SU-DHL-6 (cell line): ENCODE data around the gene MAP4K1.

Source experiments
- H2AFZ ChIP-seq: fragments of 200-600 bp; sonication (generic); 2 replicates; pipeline ENCODE4 v1.6.1; 2014; ENCODE audit warnings: low read depth, mild to moderate bottlenecking, moderate library complexity, mixed read lengths, antibody characterized with exemption, low read length; ENCODE audit not compliant: severe bottlenecking
- H3F3A ChIP-seq: fragments of 200-600 bp; shearing (Covaris generic); 2 replicates; pipeline ENCODE4 v1.6.0; 2016; ENCODE audit warnings: antibody characterized with exemption, mild to moderate bottlenecking; ENCODE audit not compliant: insufficient read depth
- H3K27ac ChIP-seq: fragments of 200-600 bp; sonication (generic); 2 replicates; pipeline ENCODE4 v1.5.1; 2016; ENCODE audit warnings: low read depth, mild to moderate bottlenecking, low read length, moderate library complexity, mixed read lengths
- H3K27me3 ChIP-seq: fragments of 200-600 bp; sonication (generic), shearing (Covaris generic); 2 replicates; pipeline ENCODE4 v1.6.0; 2014; ENCODE audit warnings: mild to moderate bottlenecking, low read length
- H3K36me3 ChIP-seq: fragments of 200-600 bp; sonication (generic); 2 replicates; pipeline ENCODE4 v1.6.1; 2014; ENCODE audit warnings: mild to moderate bottlenecking, low read length, mixed read lengths
- H3K4me2 ChIP-seq: fragments of 300-600, 200-600 bp; shearing (Covaris generic), sonication (generic); 2 replicates; pipeline ENCODE4 v1.6.0; 2014; ENCODE audit warnings: low read length, low read depth, mild to moderate bottlenecking; ENCODE audit not compliant: poor library complexity, severe bottlenecking
- H3K4me3 ChIP-seq: fragments of 200-600 bp; sonication (generic); 2 replicates; pipeline ENCODE4 v1.5.1; 2014; ENCODE audit warnings: antibody characterized with exemption, low read length, mild to moderate bottlenecking, mixed read lengths; ENCODE audit not compliant: insufficient read depth, poor library complexity, severe bottlenecking
- H3K79me2 ChIP-seq: fragments of 200-600 bp; sonication (generic); 2 replicates; pipeline ENCODE4 v1.6.1; 2014; ENCODE audit warnings: mild to moderate bottlenecking, low read length, moderate library complexity; ENCODE audit not compliant: insufficient read depth
- H3K9ac ChIP-seq: fragments of 200-600 bp; sonication (generic); 2 replicates; pipeline ENCODE4 v1.7.0; 2014; ENCODE audit warnings: mild to moderate bottlenecking, low read length
- H3K9me2 ChIP-seq: fragments of 200-600 bp; sonication (generic); replicated peaks from 2 replicates; pipeline ENCODE4 v1.6.1; 2014; ENCODE audit warnings: low read length; ENCODE audit not compliant: insufficient read depth
- H3K9me3 ChIP-seq: fragments of 200-600 bp; sonication (generic); 2 replicates; pipeline ENCODE4 v1.6.1; 2014; ENCODE audit warnings: low read length, mixed read lengths; ENCODE audit not compliant: insufficient read depth
- H4K20me1 ChIP-seq: fragments of 200-600 bp; sonication (generic); 2 replicates; pipeline ENCODE4 v1.6.1; 2014; ENCODE audit warnings: low read depth, mild to moderate bottlenecking, antibody characterized with exemption, low read length, moderate library complexity, mixed read lengths
- CTCF ChIP-seq: fragments of 200-600 bp; sonication (generic); IDR thresholded peaks from one replicate; pipeline ENCODE4 v1.5.1; 2017; ENCODE audit warnings: antibody characterized with exemption, mild to moderate bottlenecking, low read length, moderate library complexity; ENCODE audit not compliant: insufficient read depth, poor library complexity, severe bottlenecking
- EZH2phosphoT487 ChIP-seq: fragments of 200-600 bp; sonication (generic), shearing (Covaris generic); conservative IDR thresholded peaks from 2 replicates; pipeline ENCODE4 v1.6.1; 2018; ENCODE audit warnings: mild to moderate bottlenecking, antibody characterized with exemption, low read length, moderate library complexity, mixed read lengths

The MAP4K1 gene

GRCh38 chr19:38571682-38572081 lies 46.1 kb downstream of the MAP4K1 start:
- H3K36me3 ChIP-seq, result no peaks in the 10 kb centered on the region
- no peaks in the 10 kb centered on the region for H3K9me2 ChIP-seq
- no peaks in the 10 kb centered on the region for H4K20me1 ChIP-seq
- TF ChIP-seq CTCF (no peak), EZH2phosphoT487 (no peak)
- H3K4me3 ChIP-seq, result no peak overlapping the region
- H3K9me3 ChIP-seq, result no peaks in the 10 kb centered on the region
- no peaks in the 10 kb centered on the region for H3F3A ChIP-seq
- H2AFZ ChIP-seq, result no peak overlapping the region
- H3K27me3 ChIP-seq, result no peaks in the 10 kb centered on the region
- no peak overlapping the region for H3K27ac ChIP-seq
- H3K79me2 ChIP-seq, result no peaks in the 10 kb centered on the region
- no peak overlapping the region for H3K9ac ChIP-seq
- no peak overlapping the region for H3K4me2 ChIP-seq

GRCh38 chr19:38569368-38569983 lies 48.3 kb downstream of the MAP4K1 start:
- no peaks in the 10 kb centered on the region for H3K9me3 ChIP-seq
- TF ChIP-seq CTCF, result no peak
- no peak for TF ChIP-seq EZH2phosphoT487

GRCh38 chr19:38565691-38566105 lies 52.1 kb downstream of the MAP4K1 start:
- Histone ChIP-seq H3K36me3 (no peaks in the 10 kb centered on the region), H3K4me3 (no peak overlapping the region), H2AFZ (no peak overlapping the region), H3F3A (no peaks in the 10 kb centered on the region), H3K9me3 (no peaks in the 10 kb centered on the region), H4K20me1 (no peaks in the 10 kb centered on the region), H3K27ac (no peak overlapping the region), H3K4me2 (no peak overlapping the region), H3K9me2 (no peaks in the 10 kb centered on the region), H3K79me2 (no peaks in the 10 kb centered on the region), H3K9ac (no peak overlapping the region), H3K27me3 (no peaks in the 10 kb centered on the region)
- TF ChIP-seq CTCF, result no peak

More at GRCh38 chr19:38569368-38569983, 48.3 kb downstream of the MAP4K1 start:
- Histone ChIP-seq H3K27ac (no peak overlapping the region), H3K4me2 (no peak overlapping the region), H3K36me3 (no peaks in the 10 kb centered on the region), H3K27me3 (no peaks in the 10 kb centered on the region), H2AFZ (no peak overlapping the region), H3K79me2 (no peaks in the 10 kb centered on the region), H3K9ac (no peak overlapping the region), H3K4me3 (no peak overlapping the region), H3F3A (no peaks in the 10 kb centered on the region), H3K9me2 (no peaks in the 10 kb centered on the region), H4K20me1 (no peaks in the 10 kb centered on the region)
